Neural progenitor cell (in vitro differentiated cells): ENCODE results near the gene MIEF2. TPM values are rescaled to one million over a fixed set of nuclear protein-coding genes. Genes with fewer than 3 reads are reported as not detected.

ENCODE experiments used
- DNase-seq: peaks from one replicate; pipeline ENCODE4 v3.0.0-alpha.2; 2016; ENCODE audit warnings: low spot score
- H2AFZ ChIP-seq: fragments of 200-600 bp; sonication (generic); replicated peaks from 2 replicates; pipeline ENCODE4 v1.6.1; 2016; ENCODE audit warnings: antibody characterized with exemption
- H3F3A ChIP-seq: fragments of 200-600 bp; sonication (generic); 2 replicates; pipeline ENCODE4 v1.6.1; 2016; ENCODE audit warnings: antibody characterized with exemption, low read depth
- H3K27ac ChIP-seq: fragments of 200-600 bp; sonication (generic); 2 replicates; pipeline ENCODE4 v1.5.1; 2016; ENCODE audit warnings: mild to moderate bottlenecking
- H3K27me3 ChIP-seq: fragments of 200-600 bp; sonication (generic); 2 replicates; pipeline ENCODE4 v1.6.1; 2016; ENCODE audit warnings: mild to moderate bottlenecking, moderate library complexity
- H3K36me3 ChIP-seq: fragments of 200-600 bp; sonication (generic); 2 replicates; pipeline ENCODE4 v1.5.1; 2016
- H3K4me1 ChIP-seq: fragments of 200-600 bp; sonication (generic); 2 replicates; pipeline ENCODE4 v1.6.1; 2016; ENCODE audit warnings: mixed run types
- H3K4me2 ChIP-seq: fragments of 200-600 bp; sonication (generic); 2 replicates; pipeline ENCODE4 v1.6.1; 2016
- H3K4me3 ChIP-seq: fragments of 200-600 bp; sonication (generic); 2 replicates; pipeline ENCODE4 v1.5.1; 2016
- H3K79me2 ChIP-seq: fragments of 200-600 bp; sonication (generic); 2 replicates; pipeline ENCODE4 v1.6.1; 2016; ENCODE audit warnings: low read depth
- H3K9ac ChIP-seq: fragments of 200-600 bp; sonication (generic); 2 replicates; pipeline ENCODE4 v1.6.1; 2016
- H3K9me3 ChIP-seq: fragments of 200-600 bp; sonication (generic); 2 replicates; pipeline ENCODE4 v1.5.1; 2016; ENCODE audit warnings: low read depth
- H4K20me1 ChIP-seq: fragments of 200-600 bp; sonication (generic); 2 replicates; pipeline ENCODE4 v1.6.1; 2016; ENCODE audit warnings: low read depth
- H3K27ac Mint-ChIP-seq: 3 replicates; pipeline ENCODE4 v1.8.0; 2021; ENCODE audit warnings: mixed read lengths
- H3K27me3 Mint-ChIP-seq: 2 replicates; pipeline ENCODE4 v1.8.0; 2022; ENCODE audit warnings: low read depth, mild to moderate bottlenecking, inconsistent platforms, moderate library complexity, mixed read lengths; ENCODE audit not compliant: insufficient read depth
- H3K36me3 Mint-ChIP-seq: 3 replicates; pipeline ENCODE4 v1.8.0; 2021; ENCODE audit warnings: mixed read lengths
- H3K4me1 Mint-ChIP-seq: 3 replicates; pipeline ENCODE4 v1.8.0; 2021; ENCODE audit warnings: mixed read lengths
- H3K4me3 Mint-ChIP-seq: 3 replicates; pipeline ENCODE4 v1.8.0; 2021; ENCODE audit warnings: mild to moderate bottlenecking, moderate library complexity, mixed read lengths
- H3K9me3 Mint-ChIP-seq: 3 replicates; pipeline ENCODE4 v1.8.0; 2020; ENCODE audit warnings: mixed read lengths
- EZH2 ChIP-seq: fragments of 200-600 bp; sonication (generic); IDR thresholded peaks from 2 replicates; pipeline ENCODE4 v1.6.1; 2017; ENCODE audit warnings: antibody characterized with exemption, mild to moderate bottlenecking, moderate library complexity
- EZH2phosphoT487 ChIP-seq: fragments of 200-600 bp; sonication (generic); IDR thresholded peaks from 2 replicates; pipeline ENCODE4 v1.6.1; 2017; ENCODE audit warnings: antibody characterized with exemption
- total RNA-seq: library from RNA; depleted of rRNA; stranded (reverse); fragments of >200 nt; gene quantifications from 2 replicates; pipeline ENCODE4 v1.2.3, GENCODE V29; 2015; ENCODE audit warnings: low replicate concordance
- TF ChIP-seq, protein P1 (sequence below): fragments of 200-600 bp; sonication (generic); IDR thresholded peaks from 2 replicates; pipeline ENCODE4 v1.5.1; 2017; ENCODE audit warnings: antibody characterized with exemption, mild to moderate bottlenecking

MIEF2 gene
- total RNA-seq, 1 donor from 2014 or later = 8.1 TPM

- no peaks in the 10 kb centered on the region for H3K9me3 ChIP-seq
- peaks cover 7% of the 10 kb centered on the region for H3K4me1 ChIP-seq
- H4K20me1 ChIP-seq = peaks cover 7% of the 10 kb centered on the region
- H3K4me3 ChIP-seq = no peak overlapping the region
- no peaks in the 10 kb centered on the region for H3K27me3 ChIP-seq
- no peak overlapping the region for H2AFZ ChIP-seq
- H3K79me2 ChIP-seq = peaks cover 3% of the 10 kb centered on the region
- DNase-seq = no peak
- H3K4me1 Mint-ChIP-seq = peaks cover 6% of the 10 kb centered on the region
- peaks cover 16% of the 10 kb centered on the region for H3F3A ChIP-seq
- H3K4me2 ChIP-seq = no peak overlapping the region
- TF ChIP-seq EZH2phosphoT487 (no peak), EZH2 (no peak)
- TF ChIP-seq, protein P1, sequence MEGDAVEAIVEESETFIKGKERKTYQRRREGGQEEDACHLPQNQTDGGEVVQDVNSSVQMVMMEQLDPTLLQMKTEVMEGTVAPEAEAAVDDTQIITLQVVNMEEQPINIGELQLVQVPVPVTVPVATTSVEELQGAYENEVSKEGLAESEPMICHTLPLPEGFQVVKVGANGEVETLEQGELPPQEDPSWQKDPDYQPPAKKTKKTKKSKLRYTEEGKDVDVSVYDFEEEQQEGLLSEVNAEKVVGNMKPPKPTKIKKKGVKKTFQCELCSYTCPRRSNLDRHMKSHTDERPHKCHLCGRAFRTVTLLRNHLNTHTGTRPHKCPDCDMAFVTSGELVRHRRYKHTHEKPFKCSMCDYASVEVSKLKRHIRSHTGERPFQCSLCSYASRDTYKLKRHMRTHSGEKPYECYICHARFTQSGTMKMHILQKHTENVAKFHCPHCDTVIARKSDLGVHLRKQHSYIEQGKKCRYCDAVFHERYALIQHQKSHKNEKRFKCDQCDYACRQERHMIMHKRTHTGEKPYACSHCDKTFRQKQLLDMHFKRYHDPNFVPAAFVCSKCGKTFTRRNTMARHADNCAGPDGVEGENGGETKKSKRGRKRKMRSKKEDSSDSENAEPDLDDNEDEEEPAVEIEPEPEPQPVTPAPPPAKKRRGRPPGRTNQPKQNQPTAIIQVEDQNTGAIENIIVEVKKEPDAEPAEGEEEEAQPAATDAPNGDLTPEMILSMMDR = no peak
- no peaks in the 10 kb centered on the region for H3K9me3 Mint-ChIP-seq
- no peak overlapping the region for H3K9ac ChIP-seq
- peaks cover 6% of the 10 kb centered on the region for H3K36me3 Mint-ChIP-seq
- peaks cover 11% of the 10 kb centered on the region for H3K27me3 Mint-ChIP-seq
- no peaks in the 10 kb centered on the region for H3K36me3 ChIP-seq
- no peak overlapping the region for H3K27ac ChIP-seq
- H3K4me3 Mint-ChIP-seq = no peak overlapping the region
- no peak overlapping the region for H3K27ac Mint-ChIP-seq
Measured at GRCh38 chr17:18267366-18267765, 6.9 kb downstream of the MIEF2 start.

DNA sequence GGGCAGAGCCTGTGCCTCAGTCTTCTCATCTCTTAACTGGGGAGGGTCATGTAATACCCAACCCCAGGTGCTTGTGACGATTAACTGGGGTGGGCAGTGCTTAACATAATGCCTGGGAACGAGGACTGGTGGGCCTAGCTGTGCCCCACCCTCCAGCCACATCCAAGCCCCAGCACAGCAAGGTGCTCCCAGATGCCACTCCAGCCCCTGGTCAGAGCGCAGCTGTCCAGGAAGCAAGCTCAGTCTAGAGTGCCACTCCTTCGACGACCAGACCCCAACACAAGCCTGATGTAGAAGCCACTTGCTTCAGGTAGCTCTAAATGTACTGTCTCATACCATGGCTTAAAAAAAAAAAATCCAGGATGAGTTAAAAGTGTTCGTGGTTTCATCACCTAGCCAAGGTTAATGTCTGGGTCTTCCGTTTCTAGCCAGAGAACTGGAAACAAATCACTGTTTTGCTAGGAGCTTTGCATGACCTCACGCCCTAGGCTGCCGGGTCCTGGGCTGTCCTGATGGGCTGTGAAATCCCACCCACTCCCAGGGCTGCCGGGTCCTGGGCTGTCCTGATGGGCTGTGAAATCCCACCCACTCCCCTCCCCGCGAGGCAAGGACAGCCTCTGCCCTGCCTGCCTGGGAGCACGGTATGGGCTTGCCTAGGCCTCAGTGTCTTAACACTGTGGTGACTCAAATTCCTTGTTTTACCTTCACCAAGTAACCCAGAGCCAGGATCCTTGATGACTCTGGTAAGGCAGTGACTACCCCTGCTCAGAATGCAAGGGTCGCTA lies 7.7 kb downstream of the MIEF2 start:
- Histone ChIP-seq H4K20me1 (peaks cover 6% of the 10 kb centered on the region), H3F3A (peaks cover 19% of the 10 kb centered on the region), H3K9ac (no peak overlapping the region), H3K27ac (peak overlapping the region; percentile 9), H3K36me3 (no peaks in the 10 kb centered on the region), H3K27me3 (no peaks in the 10 kb centered on the region), H2AFZ (no peak overlapping the region), H3K79me2 (no peaks in the 10 kb centered on the region), H3K4me3 (no peak overlapping the region), H3K4me1 (peaks cover 7% of the 10 kb centered on the region), H3K4me2 (peak overlapping the region; percentile 2), H3K9me3 (no peaks in the 10 kb centered on the region)
- DNase-seq = peak; percentile 51
- H3K27ac Mint-ChIP-seq = peak overlapping the region; percentile 74
- H3K36me3 Mint-ChIP-seq = peaks cover 9% of the 10 kb centered on the region
- no peak overlapping the region for H3K4me3 Mint-ChIP-seq
- TF ChIP-seq EZH2phosphoT487 (no peak), EZH2 (no peak)
- TF ChIP-seq, protein P1 = no peak
- H3K27me3 Mint-ChIP-seq = peaks cover 10% of the 10 kb centered on the region
- no peaks in the 10 kb centered on the region for H3K9me3 Mint-ChIP-seq
- peaks cover 6% of the 10 kb centered on the region for H3K4me1 Mint-ChIP-seq

- Mint-ChIP-seq H3K4me3 (peak overlapping the region; percentile 27), H3K27ac (peak overlapping the region; percentile 25), H3K27me3 (peaks cover 7% of the 10 kb centered on the region), H3K4me1 (peaks cover 6% of the 10 kb centered on the region), H3K36me3 (peaks cover 9% of the 10 kb centered on the region), H3K9me3 (no peaks in the 10 kb centered on the region)
- H3K4me2 ChIP-seq = no peak overlapping the region
- H3K9ac ChIP-seq = no peak overlapping the region
- no peak for TF ChIP-seq EZH2
- TF ChIP-seq, protein P1 = no peak
- TF ChIP-seq EZH2phosphoT487 = no peak
- no peaks in the 10 kb centered on the region for H3K27me3 ChIP-seq
- H3F3A ChIP-seq = peaks cover 19% of the 10 kb centered on the region
- no peak overlapping the region for H3K4me3 ChIP-seq
- peaks cover 6% of the 10 kb centered on the region for H4K20me1 ChIP-seq
- no peaks in the 10 kb centered on the region for H3K36me3 ChIP-seq
- DNase-seq = no peak
- H3K9me3 ChIP-seq = no peaks in the 10 kb centered on the region
- H3K79me2 ChIP-seq = no peaks in the 10 kb centered on the region
- H2AFZ ChIP-seq = no peak overlapping the region
- peak overlapping the region; percentile 31 for H3K27ac ChIP-seq
- H3K4me1 ChIP-seq = peaks cover 7% of the 10 kb centered on the region
Measured at GRCh38 chr17:18270046-18270931, 9.8 kb downstream of the MIEF2 start.
